SHP77 treated with DMSO at 0.1 percent for 48 hours (cell line): ENCODE results near the gene NEGR1.

Source experiments
- DNase-seq: peaks from one replicate; lab custom pipeline; 2025; lab: John Stamatoyannopoulos, UW

The NEGR1 gene

DNA sequence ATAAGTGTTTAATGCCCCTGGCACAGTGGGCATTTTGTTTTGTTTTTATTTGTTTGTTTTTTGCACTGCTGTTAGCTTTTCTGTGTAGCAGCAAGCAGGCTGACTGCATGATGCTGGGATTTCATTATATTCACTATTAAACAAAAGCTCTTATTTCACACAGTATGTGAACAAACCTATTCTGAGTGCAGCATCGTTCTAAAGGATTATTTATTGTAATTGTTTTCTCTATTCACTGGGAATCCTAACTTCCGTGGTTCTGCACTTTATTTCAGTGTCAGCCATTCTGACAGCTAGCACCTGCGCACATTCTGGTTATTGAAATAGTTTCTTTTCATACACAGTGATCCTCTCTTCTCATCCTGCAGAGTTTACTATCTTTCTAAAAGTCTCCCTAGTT lies 595.0 kb downstream of the NEGR1 start:
- DNase-seq: no peak

- no peak for DNase-seq
Measured at GRCh38 chr1:71676979-71677925, 605.1 kb downstream of the NEGR1 start.

DNA sequence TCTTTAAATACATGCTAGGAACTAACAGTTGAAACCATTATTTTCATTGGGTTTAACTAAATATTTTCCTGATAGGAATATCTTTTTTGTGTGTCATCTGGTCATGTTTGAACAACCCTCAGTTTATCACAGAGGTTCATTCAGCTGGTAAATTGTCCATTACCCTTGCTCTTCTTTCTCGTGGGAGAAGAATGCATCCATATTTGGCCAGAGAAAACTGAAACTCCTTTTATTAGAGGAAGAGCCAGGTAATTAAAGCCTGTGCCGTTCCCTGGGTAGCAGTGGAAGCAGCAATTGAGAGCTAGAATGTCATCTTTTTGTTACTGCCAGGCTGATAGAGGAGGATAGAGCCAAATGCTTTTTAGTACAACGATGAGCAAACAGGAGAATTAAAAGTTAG lies 614.3 kb downstream of the NEGR1 start:
- no peak for DNase-seq

- DNase-seq: peak; percentile 49
Measured at GRCh38 chr1:71667216-71667615, 615.1 kb downstream of the NEGR1 start.

- DNase-seq: no peak
Measured at GRCh38 chr1:71666609-71667008, 615.7 kb downstream of the NEGR1 start.

DNA sequence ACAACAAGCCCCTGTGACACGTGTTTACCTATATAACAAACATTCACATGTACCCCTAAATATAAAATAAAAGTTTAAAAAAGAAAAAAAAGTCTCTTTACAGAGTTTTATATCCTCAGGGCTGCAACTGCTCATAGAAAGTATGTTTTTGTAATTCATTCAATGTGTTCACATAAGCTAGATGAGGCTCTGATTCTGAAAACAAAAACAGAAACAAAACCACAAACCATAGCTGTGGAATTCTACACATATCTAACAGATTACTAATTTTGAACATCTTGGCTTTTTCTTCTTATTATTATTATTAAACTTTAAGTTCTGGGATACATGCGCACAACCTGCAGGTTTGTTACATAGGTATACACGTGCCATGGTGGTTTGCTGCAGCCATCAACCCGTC lies 621.9 kb downstream of the NEGR1 start:
- DNase-seq: no peak

- no peak for DNase-seq
Measured at GRCh38 chr1:71657891-71658679, 624.3 kb downstream of the NEGR1 start.

GRCh38 chr1:71656902-71657301 lies 625.4 kb downstream of the NEGR1 start:
- DNase-seq: no peak

DNA sequence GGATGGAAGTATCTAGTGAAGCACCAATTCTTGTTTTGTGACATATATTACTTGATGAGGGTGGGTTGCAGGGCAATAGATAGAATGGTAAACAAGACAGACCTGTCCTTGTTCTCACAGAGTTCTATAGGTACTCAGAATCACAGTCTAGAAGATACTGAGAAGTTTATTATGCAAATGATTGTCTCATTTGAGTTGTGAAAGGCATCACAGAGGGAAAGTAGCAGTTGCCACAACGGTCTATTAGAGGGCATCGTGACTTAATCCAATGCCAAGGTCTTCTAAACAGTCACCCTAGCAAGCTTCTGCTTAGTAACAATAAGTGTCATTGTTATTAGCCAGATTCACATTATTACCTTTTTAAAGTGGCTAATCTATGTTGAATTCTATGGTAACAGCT lies 626.7 kb downstream of the NEGR1 start:
- DNase-seq: no peak

GRCh38 chr1:71653952-71654351 lies 628.4 kb downstream of the NEGR1 start:
- no peak for DNase-seq

DNA sequence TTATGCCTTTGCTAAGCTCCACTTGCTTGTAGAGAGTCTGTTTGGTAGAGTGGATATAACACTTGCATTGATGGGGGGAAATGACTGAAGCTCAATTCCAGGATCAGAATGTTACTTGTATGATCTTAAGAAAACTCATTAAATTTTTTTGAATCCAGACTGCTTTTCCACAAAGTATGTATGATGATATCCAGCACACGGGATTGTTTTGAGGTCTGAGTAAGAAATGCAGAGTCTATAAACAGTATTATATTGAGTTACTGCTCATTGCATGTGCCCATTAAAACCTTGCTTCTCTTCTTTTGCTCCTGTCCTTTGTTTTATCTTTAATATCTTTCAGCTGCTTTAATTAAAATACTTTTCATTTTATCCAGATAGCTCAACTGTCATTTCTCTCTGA lies 631.1 kb downstream of the NEGR1 start:
- DNase-seq: no peak

DNA sequence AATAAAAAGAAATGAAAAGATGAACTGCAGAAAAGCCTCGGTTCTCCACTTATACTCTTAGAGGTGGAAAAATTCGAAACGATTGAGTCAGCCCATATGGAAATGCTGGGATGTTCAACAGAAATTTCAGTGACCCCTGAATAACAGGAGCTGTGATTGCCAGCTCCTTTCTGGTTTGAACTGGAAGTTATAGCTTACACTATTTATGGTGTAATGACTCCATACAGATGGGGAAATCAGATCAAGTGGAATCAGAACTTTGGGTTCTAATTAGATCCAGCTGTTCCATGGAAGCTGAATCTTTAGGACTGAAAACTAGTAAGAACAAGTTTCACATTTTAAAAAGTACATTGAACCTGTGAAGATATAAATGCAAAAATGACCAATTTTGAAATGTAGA lies 632.2 kb downstream of the NEGR1 start:
- no peak for DNase-seq

- no peak for DNase-seq
Measured at GRCh38 chr1:71649608-71650007, 632.7 kb downstream of the NEGR1 start.

DNA sequence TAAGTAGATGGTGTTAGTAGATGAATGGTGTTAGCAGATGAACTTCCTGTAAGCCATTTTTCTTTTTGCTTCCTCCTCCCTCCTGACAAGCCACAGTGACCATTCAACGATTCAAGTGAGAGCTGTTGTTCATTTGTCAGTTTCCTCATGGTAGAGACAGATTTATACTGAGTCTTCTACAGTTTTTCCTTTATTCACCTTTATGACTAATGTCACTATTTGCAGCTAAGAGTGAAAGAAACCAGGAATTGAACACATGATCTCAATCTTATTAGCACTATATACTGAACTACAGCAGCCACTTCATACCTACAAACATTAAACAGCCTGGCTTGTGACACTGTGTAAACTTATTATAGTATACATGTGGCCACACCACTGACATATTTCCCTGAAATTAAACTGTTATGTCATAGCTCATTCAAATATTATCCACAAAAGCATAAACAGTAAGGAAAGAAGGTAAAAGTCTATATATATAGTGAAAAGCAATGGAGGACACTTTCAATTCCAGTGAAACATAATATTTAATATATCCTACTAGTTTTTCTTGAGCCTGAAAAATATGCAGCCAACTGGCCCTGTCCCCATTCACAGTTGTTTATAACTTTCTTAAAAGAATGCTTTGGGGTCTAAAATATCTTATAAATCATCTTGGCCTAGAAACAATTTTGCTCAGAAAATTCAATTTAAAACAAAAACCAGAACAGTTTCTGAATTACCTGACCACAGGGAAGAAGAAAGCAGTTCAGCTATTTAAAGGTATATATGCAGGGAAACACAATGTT lies 634.6 kb downstream of the NEGR1 start:
- DNase-seq: no peak

DNA sequence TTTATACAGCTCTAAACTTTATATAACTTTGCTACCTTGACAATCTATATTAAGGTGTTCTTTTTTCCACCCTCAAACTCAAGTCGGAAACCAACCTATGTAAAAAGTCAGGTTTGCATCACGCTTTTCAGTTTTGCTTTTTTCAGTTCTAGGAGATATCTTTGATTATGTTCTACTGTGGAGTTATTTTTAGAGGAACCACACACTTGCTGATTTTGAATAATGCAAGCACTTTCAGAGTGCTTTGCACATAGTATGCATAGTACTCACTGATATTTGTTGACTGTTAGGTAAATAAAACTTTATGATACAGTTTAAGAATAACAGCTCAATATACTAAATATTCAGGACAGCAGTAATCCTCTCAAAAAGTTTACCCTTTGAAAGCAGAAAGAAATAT lies 637.3 kb downstream of the NEGR1 start:
- DNase-seq: no peak

GRCh38 chr1:71641903-71642302 lies 640.4 kb downstream of the NEGR1 start:
- DNase-seq: peak; percentile 62

DNA sequence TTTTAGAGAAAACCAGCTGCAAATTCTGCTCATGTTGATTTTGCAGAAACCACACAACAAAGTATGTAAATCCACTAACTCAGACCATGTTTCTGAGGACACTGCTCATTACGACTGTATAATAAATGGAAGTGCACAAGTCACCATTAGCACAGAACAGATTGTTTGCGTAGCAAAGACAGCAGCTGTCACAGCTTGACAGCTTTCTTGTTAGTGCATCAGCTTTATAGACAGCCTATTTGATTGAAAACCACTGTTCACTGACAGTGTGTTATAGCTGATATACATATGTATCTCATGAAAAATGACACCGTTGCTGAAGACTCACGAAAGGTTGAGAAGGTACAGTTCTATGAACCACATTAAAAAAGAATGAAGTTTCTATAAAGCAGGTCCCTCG lies 641.3 kb downstream of the NEGR1 start:
- no peak for DNase-seq

DNA sequence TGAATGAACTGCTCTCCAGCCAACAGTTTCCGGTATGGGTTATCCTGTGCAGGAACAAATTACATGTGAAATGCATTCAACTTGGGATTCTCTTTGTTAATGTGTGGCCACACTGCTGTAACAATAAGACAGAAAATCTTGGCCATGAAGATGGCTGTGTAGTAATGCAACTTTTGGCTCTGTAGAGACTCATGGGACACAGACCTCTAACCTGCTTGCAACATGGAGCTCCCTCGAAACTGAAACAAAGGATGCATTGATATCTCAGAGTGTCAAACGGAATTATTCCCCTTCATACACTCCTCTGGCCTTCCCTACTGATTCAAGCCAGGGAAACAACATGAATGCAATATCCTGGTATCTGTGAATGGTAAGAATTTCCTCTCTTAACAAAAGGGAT lies 642.2 kb downstream of the NEGR1 start:
- DNase-seq: no peak

DNA sequence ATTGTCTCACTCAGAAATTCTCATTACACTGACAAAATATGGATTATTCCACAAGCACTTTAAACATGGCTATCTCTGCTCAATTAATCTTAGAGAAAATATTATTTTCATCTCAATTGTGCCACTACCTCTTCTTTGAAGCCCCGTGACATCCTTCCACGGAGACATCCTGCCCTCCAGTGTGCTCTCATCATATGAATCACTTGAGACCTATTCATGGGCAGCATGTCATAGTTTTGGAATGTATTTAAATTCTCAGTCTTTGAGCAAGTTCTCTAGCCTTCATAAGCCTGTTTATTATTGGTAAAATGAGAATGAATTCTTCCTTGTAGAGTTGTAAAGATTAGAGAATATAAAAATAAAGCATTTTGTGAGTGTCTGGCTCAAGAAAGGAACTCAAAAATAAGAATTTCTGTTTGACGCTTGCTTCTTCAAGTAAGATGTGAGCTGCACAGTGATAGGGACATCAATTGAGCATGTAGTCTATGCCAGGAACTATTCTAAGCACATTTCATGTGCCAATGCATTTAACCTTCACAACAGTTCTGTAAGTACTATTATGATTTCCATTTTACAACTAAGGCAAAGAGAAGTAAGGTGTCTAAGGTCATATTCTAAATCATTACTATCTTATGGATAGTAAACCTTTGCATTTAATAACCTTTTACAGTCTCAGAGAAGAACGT lies 644.1 kb downstream of the NEGR1 start:
- DNase-seq: no peak

GRCh38 chr1:71635568-71635967 lies 646.8 kb downstream of the NEGR1 start:
- DNase-seq: no peak

- DNase-seq: no peak
Measured at GRCh38 chr1:71634159-71634558, 648.2 kb downstream of the NEGR1 start.

DNA sequence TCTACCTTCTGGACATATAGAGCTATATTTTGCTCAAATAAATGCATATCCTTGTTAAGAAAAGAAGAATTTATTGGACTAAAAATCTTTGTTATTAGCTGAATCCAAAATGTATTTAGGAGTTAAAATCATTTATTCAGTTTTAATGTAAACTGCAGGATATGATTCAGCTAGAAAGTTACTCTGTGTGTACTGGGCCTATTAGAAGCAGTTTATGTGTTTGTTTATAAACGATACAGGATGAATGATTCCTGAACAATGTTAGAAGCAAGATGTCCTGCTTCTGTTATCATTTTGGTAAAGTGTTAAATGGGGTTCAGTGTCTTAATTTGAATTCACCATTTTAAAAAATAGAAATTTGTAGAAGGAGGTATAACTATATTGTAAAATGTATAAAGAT lies 652.3 kb downstream of the NEGR1 start:
- DNase-seq: no peak
